OCI-LY7 (cell line): ENCODE measurements around the gene EVA1B. TPM values are rescaled to one million over a fixed set of nuclear protein-coding genes. Genes with fewer than 3 reads are reported as not detected.
A peak's percentile ranks its signal among the peaks of the same experiment; 100 is the strongest.

Experiments used
- BruUV-seq: library from RNA; stranded (reverse); fragments of 400-500 nt; replicated peaks from 2 replicates; lab custom pipeline; 2021; lab: Mats Ljungman, UMichigan
- CTCF ChIA-PET: fragments of 300-600 bp; sonication (Branson Sonifier 250); formaldehyde crosslinking; loops from one replicate; lab custom pipeline; 2022; ENCODE audit warnings: antibody characterized with exemption; ENCODE audit not compliant: unreplicated experiment; lab: Charles Lee
- POLR2A ChIA-PET: fragments of 300-600 bp; sonication (Branson Sonifier 250); formaldehyde crosslinking; loops from one replicate; lab custom pipeline; 2022; ENCODE audit warnings: antibody characterized with exemption; lab: Charles Lee
- DNase-seq: peaks from one replicate; pipeline ENCODE4 v3.0.0-alpha.2; 2015; ENCODE audit warnings: low spot score
- H2AFZ ChIP-seq: fragments of 200-600 bp; sonication (generic), shearing (Covaris generic); 2 replicates; pipeline ENCODE4 v1.6.1; 2014; ENCODE audit warnings: mild to moderate bottlenecking, antibody characterized with exemption, low read length, moderate library complexity
- H3K27ac ChIP-seq: fragments of 200-600 bp; sonication (generic); 2 replicates; pipeline ENCODE4 v1.5.1; 2014; ENCODE audit warnings: mixed run types, low read depth, mild to moderate bottlenecking, moderate library complexity, low read length, inconsistent platforms; ENCODE audit not compliant: poor library complexity, severe bottlenecking
- H3K36me3 ChIP-seq: fragments of 200-600 bp; sonication (generic); 2 replicates; pipeline ENCODE4 v1.6.1; 2014; ENCODE audit warnings: mild to moderate bottlenecking, antibody characterized with exemption, low read length, moderate library complexity, mixed read lengths; ENCODE audit not compliant: insufficient read depth
- H3K4me1 ChIP-seq: fragments of 200-600 bp; sonication (generic); 2 replicates; pipeline ENCODE4 v1.5.1; 2014; ENCODE audit warnings: mild to moderate bottlenecking, low read length; ENCODE audit not compliant: insufficient read depth, poor library complexity, severe bottlenecking
- H3K4me2 ChIP-seq: fragments of 200-600 bp; sonication (generic); 2 replicates; pipeline ENCODE4 v1.6.1; 2014; ENCODE audit warnings: mild to moderate bottlenecking, low read length
- H3K4me3 ChIP-seq: fragments of 200-600 bp; sonication (generic); 2 replicates; pipeline ENCODE4 v1.5.1; 2014; ENCODE audit warnings: mild to moderate bottlenecking, low read depth, low read length; ENCODE audit not compliant: poor library complexity, severe bottlenecking
- H3K79me2 ChIP-seq: fragments of 200-600 bp; sonication (generic); 2 replicates; pipeline ENCODE4 v1.6.1; 2016; ENCODE audit warnings: low read depth, mild to moderate bottlenecking, low read length, moderate library complexity, mixed read lengths; ENCODE audit not compliant: insufficient read depth
- H3K9me2 ChIP-seq: fragments of 200-600 bp; sonication (generic); 2 replicates; pipeline ENCODE4 v1.6.1; 2016; ENCODE audit warnings: mild to moderate bottlenecking, low read length, mixed read lengths; ENCODE audit not compliant: insufficient read depth
- H3K9me3 ChIP-seq: fragments of 200-600 bp; sonication (generic); 2 replicates; pipeline ENCODE4 v1.6.1; 2014; ENCODE audit warnings: mild to moderate bottlenecking, mixed run types, low read length, mixed read lengths
- H4K20me1 ChIP-seq: fragments of 200-600 bp; sonication (generic); 2 replicates; pipeline ENCODE4 v1.6.1; 2014; ENCODE audit warnings: mild to moderate bottlenecking, antibody characterized with exemption, low read length, moderate library complexity, mixed read lengths; ENCODE audit not compliant: insufficient read depth
- CTCF ChIP-seq: fragments of 200-600 bp; sonication (generic); conservative IDR thresholded peaks from 2 replicates; pipeline ENCODE4 v1.5.1; 2014; ENCODE audit warnings: mild to moderate bottlenecking, antibody characterized with exemption, low read length, moderate library complexity, mixed read lengths
- EZH2phosphoT487 ChIP-seq: fragments of 200-600 bp; sonication (generic); IDR thresholded peaks from 2 replicates; pipeline ENCODE4 v1.6.1; 2018; ENCODE audit warnings: low read depth, borderline replicate concordance, mild to moderate bottlenecking, mixed run types, antibody characterized with exemption, low read length, moderate library complexity, mixed read lengths
- intact Hi-C: fragments of 100-400 bp; cut with micrococcal nuclease; formaldehyde crosslinking; loops from one replicate; pipeline ENCODE4 v1.10.0; 2022; ENCODE audit not compliant: unreplicated experiment
- total RNA-seq, 2 experiments: library from RNA; depleted of rRNA in 1 of 2; stranded (reverse); fragments of >200 nt in 1 of 2; shearing (Covaris generic) in 1 of 2; gene quantifications; 2 replicates each; pipeline ENCODE4 v1.2.3, GENCODE V29; 2014 to 2022

The EVA1B gene
- total RNA-seq, 2 experiments from 2014 or later: 0.84 to 2.0 TPM

- no TSS peak for BruUV-seq
- Histone ChIP-seq H3K79me2 (no peaks in the 10 kb centered on the region), H3K4me3 (no peak overlapping the region), H3K27ac (no peak overlapping the region), H3K36me3 (no peaks in the 10 kb centered on the region), H3K9me3 (no peaks in the 10 kb centered on the region), H4K20me1 (no peaks in the 10 kb centered on the region), H3K4me1 (peaks cover 26% of the 10 kb centered on the region), H3K4me2 (peak overlapping the region; percentile 61; the same call in 1 of the 2 replicates), H3K9me2 (no peaks in the 10 kb centered on the region), H2AFZ (no peak overlapping the region)
- CTCF ChIA-PET: interaction anchor here (0.6 kb wide), 2 partner anchors 20 to 236 kb away, joined by 3 read pairs; no protein-coding TSS in a partner anchor
- POLR2A ChIA-PET: interaction anchor here (0.6 kb wide), 2 partner anchors 138 to 1534 kb away, joined by 3 read pairs; no protein-coding TSS in a partner anchor
- TF ChIP-seq CTCF (no peak), EZH2phosphoT487 (no peak)
- intact Hi-C loops: no loop called here
- no peak for DNase-seq
These were observed 1.2 kb downstream of the EVA1B start for GRCh38 chr1:36322041-36322785.

- no peak overlapping the region for H3K27ac ChIP-seq
- no TSS peak for BruUV-seq
- H3K4me3 ChIP-seq: no peak overlapping the region
These were observed 2.1 kb downstream of the EVA1B start for GRCh38 chr1:36321119-36321951.

More at GRCh38 chr1:36321119-36321951, 2.1 kb downstream of the EVA1B start:
- Histone ChIP-seq H4K20me1 (no peaks in the 10 kb centered on the region), H3K79me2 (no peaks in the 10 kb centered on the region), H3K9me3 (no peaks in the 10 kb centered on the region), H3K4me2 (no peak overlapping the region; the same call in 1 of the 2 replicates), H3K4me1 (peaks cover 21% of the 10 kb centered on the region), H3K36me3 (no peaks in the 10 kb centered on the region), H3K9me2 (no peaks in the 10 kb centered on the region), H2AFZ (no peak overlapping the region)
- intact Hi-C loops: no loop called here
- POLR2A ChIA-PET: no interaction called here
- CTCF ChIA-PET: no interaction called here
- no peak for DNase-seq
- TF ChIP-seq EZH2phosphoT487 (no peak), CTCF (no peak)
